Epithelial cell of umbilical artery (primary cell): ENCODE results near the gene ING4. TPM values are rescaled to one million over a fixed set of nuclear protein-coding genes. Genes with fewer than 3 reads are reported as not detected.

Experiments used
- total RNA-seq: library from RNA; depleted of rRNA; stranded (reverse); fragments of >200 nt; gene quantifications from 2 replicates; pipeline ENCODE4 v1.2.3, GENCODE V29; 2014

ING4 gene
- 36.7 and 52.1 TPM in 2 replicates for total RNA-seq

DNA sequence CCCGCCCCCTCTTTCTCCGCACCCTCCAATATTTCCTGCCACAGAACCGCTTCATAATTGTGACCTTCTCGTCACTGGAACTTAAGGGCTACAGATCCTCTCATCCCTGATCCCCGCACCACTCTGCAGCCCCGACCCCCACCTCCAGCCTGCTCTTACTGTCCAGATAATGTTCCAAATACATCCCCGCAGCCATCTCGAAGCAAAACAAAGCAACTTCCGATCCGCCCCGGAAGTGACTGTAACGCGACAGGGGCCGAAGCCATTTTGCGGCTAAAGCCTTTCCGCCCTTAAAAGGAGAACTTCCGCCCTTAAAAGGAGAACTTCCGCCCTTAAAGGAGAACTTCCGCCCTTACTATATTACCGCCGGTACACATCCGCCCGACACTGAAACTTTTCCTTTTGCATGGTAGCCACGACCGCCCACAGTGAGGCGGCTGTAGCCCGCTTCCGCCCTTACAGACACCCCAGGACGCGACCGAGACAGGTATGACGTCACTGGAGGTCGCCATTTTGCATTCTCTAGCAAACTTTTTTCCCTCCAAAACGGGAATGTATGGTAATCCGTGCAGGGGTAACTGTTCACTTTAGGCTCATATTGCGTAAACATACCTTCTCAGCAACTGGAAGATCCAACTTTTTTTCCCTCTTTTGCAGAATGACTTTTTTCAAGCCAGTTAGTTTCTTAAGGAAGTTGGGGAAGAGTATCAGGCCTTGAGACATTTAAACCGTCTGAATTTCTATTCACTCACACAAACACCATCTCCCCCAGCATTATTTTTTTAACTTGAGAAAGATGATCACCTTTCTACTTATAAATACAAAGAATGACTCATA lies at the start of gene ING4:
ING4 (minus strand) TSS at position 214 of the 837 bp plus-strand sequence; CDS start at position 196, 18 bp downstream.

DNA sequence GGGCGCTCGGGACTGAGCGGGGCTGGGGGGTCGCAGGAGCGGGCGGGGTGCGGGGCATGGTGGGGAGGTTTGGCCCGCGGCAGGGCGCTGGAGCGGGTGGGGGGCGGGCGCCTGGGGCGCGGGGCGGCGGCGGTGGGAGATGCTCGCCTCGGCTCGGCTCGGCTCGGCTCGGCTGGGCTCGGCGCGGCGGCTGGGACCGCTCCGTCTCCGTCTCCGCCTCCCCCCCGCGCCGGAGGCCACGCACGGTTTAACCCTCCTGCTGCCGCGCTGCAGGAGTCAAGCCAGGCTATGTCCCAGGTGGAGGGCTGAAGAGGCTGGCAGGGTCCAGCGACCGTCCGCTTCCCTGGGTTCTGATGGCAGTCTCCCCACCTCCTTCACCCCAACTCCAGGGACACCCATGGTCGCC lies 37.7 kb upstream of the ING4 start, which contains the start of gene PIANP:
PIANP (minus strand) TSS at position 170 of the 406 bp plus-strand sequence. CDS start 2,754 bp downstream, outside the sequence.

DNA sequence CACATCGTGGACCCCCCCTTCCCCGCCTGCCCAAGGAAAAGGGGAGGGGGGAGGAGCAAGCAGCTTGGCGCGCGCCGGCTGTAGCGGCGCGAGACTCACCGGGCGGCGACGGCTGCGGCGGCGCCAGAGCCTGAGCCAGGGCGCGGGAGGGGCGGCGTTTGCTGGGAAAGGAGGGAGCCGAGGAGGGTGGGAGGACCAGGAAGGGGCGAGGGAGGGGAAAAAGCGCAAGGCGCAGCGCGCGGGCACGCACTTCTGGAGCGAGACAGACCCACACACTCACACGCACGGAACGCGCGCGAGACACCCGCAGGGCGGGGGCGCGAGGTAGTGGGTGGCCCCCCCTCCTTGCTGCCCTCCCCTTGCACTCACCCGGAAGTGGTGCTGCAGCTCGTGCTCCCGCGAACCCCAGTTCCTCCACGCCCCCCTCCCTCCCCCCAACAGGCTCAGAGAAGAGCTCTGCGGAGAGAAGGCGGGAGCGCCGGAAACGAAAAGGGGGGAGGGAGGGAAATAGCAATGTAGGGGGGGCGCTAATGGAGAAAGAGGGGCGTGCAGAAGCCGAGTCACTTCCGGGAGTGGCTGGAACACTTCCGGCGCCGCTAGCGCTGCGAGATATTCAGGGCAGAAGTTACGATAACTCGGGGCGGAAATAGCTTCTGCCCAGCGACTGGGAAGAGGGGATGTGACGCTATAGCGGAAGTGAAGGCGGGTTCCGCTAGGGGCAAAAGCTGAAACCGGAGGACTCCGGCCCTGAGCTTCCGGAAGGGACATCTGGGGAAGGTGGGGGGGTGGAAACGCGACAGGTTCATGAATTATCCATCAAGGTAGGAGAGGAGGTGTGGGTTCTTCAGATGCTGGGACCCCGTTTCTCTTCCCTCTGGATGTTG lies 26.3 kb upstream of the ING4 start, which contains the start of gene ZNF384:
ZNF384 (minus strand) TSS at position 377 of the 884 bp plus-strand sequence. CDS start 9,855 bp downstream, outside the sequence.

DNA sequence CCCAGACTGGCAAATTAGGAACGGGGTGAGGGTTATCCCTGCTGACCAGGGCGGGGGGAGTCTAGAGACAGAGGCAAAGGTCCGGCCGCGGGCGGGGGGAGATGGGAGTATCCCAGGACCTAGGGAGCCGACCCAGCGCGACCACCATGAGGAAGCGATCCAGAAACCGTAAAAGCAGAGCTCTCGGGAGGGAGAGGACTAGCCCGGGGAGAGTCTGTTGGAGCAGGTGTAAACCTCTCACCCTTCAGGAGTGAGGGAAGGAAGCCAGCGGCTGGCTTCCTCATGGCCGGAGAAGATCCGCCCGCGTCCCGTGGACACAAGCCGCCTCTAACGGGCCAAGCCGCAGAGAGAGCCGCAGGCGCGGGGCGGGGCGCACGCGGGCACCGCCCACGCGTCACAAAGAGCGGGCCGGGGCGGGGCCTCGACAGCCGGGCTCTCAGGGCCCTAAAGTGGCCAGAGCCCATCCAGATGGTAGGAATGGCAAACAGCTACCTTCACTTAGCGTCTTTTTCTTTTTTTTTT lies 15.8 kb downstream of the ING4 start, which contains the start of gene ACRBP:
ACRBP (minus strand) TSS at position 350 of the 522 bp plus-strand sequence; CDS start at position 284, 66 bp downstream.

DNA sequence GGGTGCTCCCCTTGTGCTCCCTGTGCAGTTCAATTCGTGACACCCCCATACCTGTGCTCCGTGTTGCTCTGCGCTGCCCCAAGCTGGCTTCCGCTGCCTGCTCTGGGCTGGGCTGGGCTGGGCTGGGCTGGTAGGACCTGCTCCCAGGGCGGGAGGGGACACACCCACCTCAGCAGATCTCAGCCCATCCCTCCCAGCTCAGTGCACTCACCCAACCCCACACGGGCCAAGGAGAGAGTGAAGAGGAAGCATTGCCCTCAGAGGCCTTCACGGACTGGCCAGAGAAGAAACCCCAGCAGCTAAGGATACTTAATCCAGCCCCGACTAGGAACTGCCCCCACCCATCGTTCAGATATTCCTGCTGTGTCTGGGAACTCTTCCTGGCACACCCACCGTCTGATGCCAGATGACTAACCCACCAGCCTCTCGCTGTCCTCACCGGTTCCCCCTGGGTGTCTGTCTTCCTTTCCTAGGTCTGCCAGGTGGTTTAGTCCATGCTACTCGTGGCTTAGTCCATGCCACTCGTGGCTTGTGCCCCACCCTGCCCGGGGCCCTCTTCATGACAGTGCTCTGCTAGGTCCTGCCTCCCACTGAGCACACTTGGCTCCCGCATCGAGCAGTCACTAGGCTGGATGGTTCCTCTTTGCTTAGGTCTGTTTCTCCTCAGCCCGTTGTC lies 26.9 kb downstream of the ING4 start, which contains the start of gene LPAR5:
LPAR5 (minus strand) TSS at position 104 of the 676 bp plus-strand sequence. CDS start 14,711 bp downstream, outside the sequence.

Other genes with a start within 250 kb of the ING4 start
- not detected in 2 replicates for gene CD27, start 218.2 kb downstream of the ING4 start, total RNA-seq
- gene TAPBPL, start 211.1 kb downstream of the ING4 start, total RNA-seq: 3.9 and 6.8 TPM in 2 replicates
- gene VAMP1, start 192.4 kb downstream of the ING4 start, total RNA-seq: 2.3 and 2.7 TPM in 2 replicates
- gene MRPL51, start 169.9 kb downstream of the ING4 start, total RNA-seq: 109 and 117 TPM in 2 replicates
- 44.8 and 62.3 TPM in 2 replicates for gene NCAPD2, start 169.0 kb downstream of the ING4 start, total RNA-seq
- 4,775 and 7,237 TPM in 2 replicates for gene GAPDH, start 128.6 kb downstream of the ING4 start, total RNA-seq
- gene IFFO1, start 107.1 kb downstream of the ING4 start, total RNA-seq: 7.6 and 7.8 TPM in 2 replicates
- 21.4 and 33.9 TPM in 2 replicates for gene NOP2, start 94.8 kb downstream of the ING4 start, total RNA-seq
- gene CHD4, start 55.7 kb downstream of the ING4 start, total RNA-seq: 143 and 200 TPM in 2 replicates
- gene LPAR5, start 27.2 kb downstream of the ING4 start, total RNA-seq: not detected in 2 replicates
- 0.32 and 0.46 TPM in 2 replicates for gene ACRBP, start 15.7 kb downstream of the ING4 start, total RNA-seq
- 7.1 and 8.8 TPM in 2 replicates for gene ZNF384, start 26.3 kb upstream of the ING4 start, total RNA-seq
- under 0.01 TPM in 1 of 2 replicates, not detected in the other for gene PIANP, start 37.7 kb upstream of the ING4 start, total RNA-seq
- gene COPS7A, start 60.9 kb upstream of the ING4 start, total RNA-seq: 32.2 and 33.4 TPM in 2 replicates
- gene MLF2, start 90.0 kb upstream of the ING4 start, total RNA-seq: 89.3 and 94.7 TPM in 2 replicates
- 39.4 and 54.6 TPM in 2 replicates for gene PTMS, start 103.2 kb upstream of the ING4 start, total RNA-seq
- under 0.01 and 0.15 TPM in 2 replicates for gene LAG3, start 109.4 kb upstream of the ING4 start, total RNA-seq
- not detected in 2 replicates for gene CD4, start 126.4 kb upstream of the ING4 start, total RNA-seq
- 9.4 and 9.7 TPM in 2 replicates for gene GPR162, start 158.7 kb upstream of the ING4 start, total RNA-seq
- gene P3H3, start 165.3 kb upstream of the ING4 start, total RNA-seq: 81.9 and 98.6 TPM in 2 replicates
- 0.65 and 1.4 TPM in 2 replicates for gene GNB3, start 177.8 kb upstream of the ING4 start, total RNA-seq
- gene CDCA3, start 188.2 kb upstream of the ING4 start, total RNA-seq: 12.7 and 13.2 TPM in 2 replicates
- 84.5 and 88.4 TPM in 2 replicates for gene USP5, start 189.0 kb upstream of the ING4 start, total RNA-seq
- 1,011 and 1,271 TPM in 2 replicates for gene TPI1, start 204.4 kb upstream of the ING4 start, total RNA-seq
- 3.2 and 4.1 TPM in 2 replicates for gene SPSB2, start 210.2 kb upstream of the ING4 start, total RNA-seq
- gene LRRC23, start 241.7 kb upstream of the ING4 start, total RNA-seq: 4.2 and 9.1 TPM in 2 replicates